ENCODE results near the gene DDX41.

GRCh38 chr5:177490311-177490991, 26.3 kb downstream of the DDX41 start:
- TF ChIP-seq CTCF (IDR thresholded peaks at IDR 0.05) = no peak
- no peak for TF ChIP-seq POLR2A (IDR thresholded peaks at IDR 0.05)

Measured in testis (tissue), 2 donors.